Measurements from ENCODE around the gene CPNE7. TPM values are rescaled to one million over a fixed set of nuclear protein-coding genes. Genes with fewer than 3 reads are reported as not detected.

The CPNE7 gene
- total and polyA plus RNA-seq, 9 of the 15 experiments (the other 6 are each of a cell fraction or from before 2014, with no cell fraction given), result 0.30 to 73.4 (median 32.7) TPM

- TF ChIP-seq ARID3B (CRISPR knock-in tag; IDR thresholded peaks at IDR 0.05; ENCODE audit: borderline replicate concordance) (no peak), SOX6 (IDR thresholded peaks at IDR 0.05) (0 out of 2 replicates have a peak, but pooled peaks have one; percentile 16), KAT7 (CRISPR knock-in tag; IDR thresholded peaks at IDR 0.05; ENCODE audit: borderline replicate concordance) (0 out of 2 replicates have a peak, but pooled peaks have one; percentile 1), ZNF764 (CRISPR knock-in tag; IDR thresholded peaks at IDR 0.05; ENCODE audit: low read depth) (no peak), ZBTB5 (IDR thresholded peaks at IDR 0.05) (no peak), ZNF24 (IDR thresholded peaks at IDR 0.05) (0 out of 2 replicates have a peak, but pooled peaks have one; percentile 48), CTCFL (IDR thresholded peaks at IDR 0.05; ENCODE audit: borderline replicate concordance, insufficient read depth, low read depth, low read length, poor library complexity, severe bottlenecking) (peak; percentile 85), EWSR1 (IDR thresholded peaks at IDR 0.05; ENCODE audit: borderline replicate concordance, low read depth, partially characterized antibody) (no peak), RUNX1 (IDR thresholded peaks at IDR 0.05; ENCODE audit: low read depth) (0 out of 2 replicates have a peak, but pooled peaks have one; percentile 11), ZBTB17 (CRISPR knock-in tag; IDR thresholded peaks at IDR 0.05) (no peak), SMAD4 (CRISPR knock-in tag; conservative IDR thresholded peaks at IDR 0.05) (peak; percentile 78), ZBTB49 (CRISPR knock-in tag; IDR thresholded peaks at IDR 0.05; ENCODE audit: borderline replicate concordance) (no peak), ZNF57 (CRISPR knock-in tag; IDR thresholded peaks at IDR 0.05) (no peak), NFIC (IDR thresholded peaks at IDR 0.05) (peak; percentile 23; the same call in 1 of the 2 replicates), FOXP4 (CRISPR knock-in tag; IDR thresholded peaks at IDR 0.05; ENCODE audit: borderline replicate concordance) (peak; percentile 68; the same call in 1 of the 2 replicates), IRF9 (tag; IDR thresholded peaks at IDR 0.05) (no peak)
Measured at GRCh38 chr16:89574681-89575246, 794 bp upstream of the CPNE7 start (continued).

Data from K562 (cell line).